Germinal center (tissue), 1 donor: ENCODE measurements around the gene GPAT2.
"Not testable (repeated sequence)": the region's sequence is repeated elsewhere in the genome, so short reads cannot be mapped to it uniquely, and the experiment has no call there.

Experiments
- DNase-seq: peaks from one replicate; pipeline ENCODE4 v3.0.0; 2012; ENCODE audit warnings: mixed read lengths, low spot score

GPAT2 gene

DNA sequence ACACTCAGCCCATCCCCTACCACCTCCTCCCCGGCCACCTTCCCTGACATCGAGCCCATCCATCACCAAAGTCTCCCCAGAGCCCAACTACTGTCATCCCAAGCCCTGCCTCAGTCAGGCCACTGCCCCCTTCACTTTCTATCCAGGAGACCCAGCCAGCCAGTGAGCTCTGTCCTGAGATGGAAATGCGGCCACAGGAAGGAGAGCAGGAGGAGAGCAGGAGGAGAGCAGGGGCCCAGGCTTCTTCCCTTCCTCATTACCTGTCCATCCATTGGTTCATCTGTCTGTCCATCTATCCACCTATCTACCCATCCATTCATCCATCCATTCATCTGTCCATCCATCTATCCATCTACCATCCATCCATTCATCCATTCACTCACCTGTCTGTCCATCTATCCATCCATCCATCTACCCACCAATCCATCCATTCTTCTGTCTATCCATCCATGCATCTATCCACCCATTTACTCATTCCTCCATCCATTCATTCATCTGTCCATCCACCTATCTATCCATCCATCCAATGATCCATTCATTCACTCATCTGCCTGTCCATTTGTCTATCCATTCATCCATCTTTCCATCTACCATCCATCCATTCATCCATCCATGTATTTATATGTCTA lies 29.4 kb upstream of the GPAT2 start:
- not testable (repeated sequence) for DNase-seq

DNA sequence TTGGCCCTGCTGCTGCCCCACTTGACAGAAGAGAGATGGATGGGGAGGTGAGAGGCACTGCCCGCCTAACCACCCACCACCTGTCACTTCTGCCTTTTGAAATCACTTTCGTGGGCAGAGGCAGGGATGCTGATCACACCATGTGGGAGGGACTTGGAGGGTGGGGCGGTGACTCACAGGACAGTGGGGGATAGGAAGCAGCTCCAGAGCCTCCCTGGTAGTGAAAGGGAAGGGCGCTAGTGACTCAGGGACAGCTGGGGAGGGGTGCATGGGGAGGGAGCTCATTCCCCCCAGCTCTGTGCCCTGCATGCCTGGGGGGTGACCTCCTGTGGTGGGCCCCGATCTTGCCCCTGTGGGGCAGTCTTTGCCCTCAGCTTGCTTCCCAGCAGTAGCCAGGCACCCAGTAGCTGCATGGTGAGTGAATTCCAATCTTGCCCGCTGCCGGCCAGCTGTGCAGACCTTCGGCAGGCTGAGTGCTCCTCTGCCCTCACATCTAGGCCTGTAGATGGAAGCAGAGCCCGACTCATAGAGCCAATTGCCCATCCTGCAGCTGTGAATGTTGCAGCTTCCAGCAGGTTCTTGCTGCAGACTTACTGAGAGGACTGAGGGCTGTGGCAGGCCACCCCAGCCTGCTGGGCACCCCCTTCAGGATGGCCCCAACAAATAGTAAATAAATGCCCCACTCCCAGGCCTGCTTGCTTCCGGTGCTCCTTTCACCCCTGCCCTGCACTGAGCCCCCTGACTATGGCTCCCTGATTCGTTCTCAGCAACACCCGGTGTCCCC lies 28.6 kb upstream of the GPAT2 start:
- not testable (repeated sequence) for DNase-seq

DNA sequence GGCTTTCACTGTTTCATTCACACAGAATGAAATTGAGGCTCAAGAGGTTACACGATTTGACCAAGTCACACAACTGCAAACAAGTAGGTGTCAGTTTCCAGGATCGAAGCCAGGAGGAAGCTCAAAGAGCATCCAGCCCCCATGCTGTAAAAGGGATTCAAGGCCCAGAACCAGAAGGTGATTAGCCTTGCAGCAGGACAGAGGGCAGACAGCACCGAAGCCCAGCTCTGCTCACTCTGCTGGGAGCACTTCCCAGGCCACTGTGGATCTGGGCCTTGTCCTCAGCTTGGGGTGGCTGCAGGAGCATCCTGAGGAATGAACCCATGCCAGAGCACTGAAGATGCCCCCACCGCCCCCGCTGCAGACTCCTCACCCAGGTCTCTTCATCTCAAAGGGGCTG lies 27.8 kb upstream of the GPAT2 start:
- DNase-seq, result not testable (repeated sequence)

DNA sequence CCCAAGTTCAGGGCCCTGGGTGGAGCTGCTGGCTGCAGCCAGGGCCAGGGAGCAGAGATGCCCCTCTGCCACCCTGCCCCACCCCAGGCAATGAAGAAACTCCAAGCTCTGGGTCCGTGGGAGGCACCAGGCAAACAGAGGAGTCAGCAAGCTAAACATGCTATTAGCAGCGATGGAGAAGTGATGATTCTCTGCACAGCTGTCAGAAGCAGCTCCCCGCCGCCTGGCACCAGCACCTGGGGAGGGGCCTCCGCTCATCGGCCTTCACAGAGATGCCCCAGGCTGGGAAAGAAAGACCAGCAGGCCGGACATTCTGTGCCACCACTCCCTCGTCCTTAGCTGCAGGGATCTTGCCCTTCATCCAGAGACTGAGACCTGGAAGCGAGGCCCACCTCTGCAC lies 27.2 kb upstream of the GPAT2 start:
- not testable (repeated sequence) for DNase-seq

DNA sequence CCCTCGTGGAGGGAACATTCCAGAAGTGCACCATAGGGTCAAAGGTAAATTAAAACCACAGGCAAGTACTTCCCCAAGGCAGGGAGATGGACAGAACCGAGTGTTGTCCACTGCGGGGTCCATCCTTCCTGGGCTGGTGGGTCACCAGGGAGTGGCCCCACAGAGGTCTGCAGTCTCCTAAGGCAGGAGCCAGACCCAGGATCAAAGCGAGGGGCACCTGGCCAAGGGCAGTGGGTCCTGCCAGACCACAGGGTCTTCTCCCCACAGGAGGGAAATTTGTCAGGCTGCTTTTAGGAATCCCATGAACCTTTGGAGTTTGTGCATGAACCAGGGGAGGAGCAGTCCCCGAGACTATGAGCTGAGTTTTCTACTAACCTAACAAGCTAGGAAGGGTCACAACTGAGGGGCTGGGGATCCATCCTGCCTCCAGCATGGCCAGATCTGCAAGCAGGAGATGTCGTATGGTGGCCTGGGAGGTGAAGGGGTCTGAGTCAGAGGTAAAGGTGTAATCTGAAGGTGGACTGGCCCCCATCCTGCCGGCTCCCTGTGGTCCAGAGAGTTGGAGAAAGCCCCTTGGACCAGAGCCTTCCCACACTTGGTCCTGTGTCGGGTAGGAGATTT lies 26.6 kb upstream of the GPAT2 start:
- DNase-seq, result not testable (repeated sequence)

DNA sequence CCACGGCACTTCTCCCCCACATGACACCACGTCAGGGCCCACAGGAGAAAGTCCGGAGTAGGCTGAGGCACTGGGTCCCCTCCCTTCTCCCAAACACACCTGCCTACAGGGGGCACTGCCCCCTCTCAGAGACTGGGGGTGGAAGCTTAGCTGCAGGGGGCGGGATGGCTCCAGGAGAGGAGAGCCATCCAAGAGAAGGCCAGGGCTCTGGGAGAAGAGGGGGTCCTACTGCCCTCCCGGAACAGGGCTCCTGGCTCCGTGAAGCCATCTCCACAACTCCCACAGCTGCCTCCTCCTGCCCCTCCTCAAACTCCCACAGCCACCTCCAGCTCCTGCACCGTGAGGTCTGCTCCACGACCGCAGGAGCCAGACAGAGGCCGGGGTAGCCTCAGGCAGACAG lies 25.6 kb upstream of the GPAT2 start:
- not testable (repeated sequence) for DNase-seq

DNA sequence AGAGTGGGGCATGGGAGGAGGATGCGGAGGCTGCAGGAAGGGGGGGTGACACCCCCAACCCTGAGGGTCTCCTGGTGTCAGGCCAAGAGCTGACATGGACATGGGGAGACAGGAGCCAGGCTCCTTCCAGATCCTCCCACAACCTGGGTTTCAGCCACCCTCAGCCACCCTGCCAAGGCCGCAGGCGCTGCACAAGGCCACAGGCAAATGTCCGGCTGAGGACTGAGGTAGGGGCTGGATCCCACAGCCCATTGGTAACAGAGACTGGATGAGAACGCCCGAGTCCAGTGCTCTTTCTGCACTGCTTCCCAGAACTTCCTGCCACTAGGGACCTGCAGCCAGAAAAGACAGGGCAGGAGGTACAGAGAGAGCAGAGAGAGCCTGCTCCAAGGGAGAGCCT lies 24.7 kb upstream of the GPAT2 start:
- DNase-seq, result not testable (repeated sequence)

DNA sequence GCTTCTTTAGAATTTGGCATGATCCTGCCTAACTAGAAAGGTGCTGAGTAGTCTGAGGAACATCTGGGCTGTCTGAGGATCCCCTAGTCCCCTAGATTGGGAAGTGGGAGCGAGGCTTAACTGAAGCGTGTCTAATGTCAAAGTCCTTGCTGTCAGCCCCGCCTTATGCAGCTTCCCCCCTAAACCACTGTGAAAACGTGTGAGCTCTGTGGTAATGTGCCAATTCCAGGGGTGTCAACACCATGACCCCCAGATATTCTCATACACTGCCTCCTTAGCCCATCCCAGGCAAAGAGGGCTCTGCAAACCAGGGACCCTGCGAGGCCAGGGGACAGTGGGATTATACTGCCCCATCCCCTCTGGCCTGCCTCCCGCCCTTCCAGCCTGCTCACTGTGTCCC lies 21.1 kb upstream of the GPAT2 start:
- not testable (repeated sequence) for DNase-seq

DNA sequence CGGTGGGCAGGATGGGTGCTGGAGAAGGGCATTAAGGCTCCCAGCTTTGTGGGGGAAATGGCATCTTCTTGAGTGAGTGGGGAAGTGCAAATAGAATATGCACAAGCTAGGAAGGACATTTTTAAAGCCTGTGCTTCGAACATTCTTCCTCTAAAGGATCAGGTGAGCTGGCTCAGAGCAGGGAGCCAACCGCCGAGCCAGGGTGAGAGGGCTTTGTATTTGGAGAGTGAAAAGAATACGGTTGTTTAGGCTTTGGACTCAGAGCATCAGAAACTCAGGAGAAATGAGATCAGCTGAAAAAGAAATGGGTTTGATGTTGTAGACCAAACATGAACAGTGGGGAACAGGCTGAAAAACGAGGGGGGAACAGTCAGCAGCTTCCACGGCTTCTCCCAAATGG lies 19.8 kb upstream of the GPAT2 start:
- not testable (repeated sequence) for DNase-seq

DNA sequence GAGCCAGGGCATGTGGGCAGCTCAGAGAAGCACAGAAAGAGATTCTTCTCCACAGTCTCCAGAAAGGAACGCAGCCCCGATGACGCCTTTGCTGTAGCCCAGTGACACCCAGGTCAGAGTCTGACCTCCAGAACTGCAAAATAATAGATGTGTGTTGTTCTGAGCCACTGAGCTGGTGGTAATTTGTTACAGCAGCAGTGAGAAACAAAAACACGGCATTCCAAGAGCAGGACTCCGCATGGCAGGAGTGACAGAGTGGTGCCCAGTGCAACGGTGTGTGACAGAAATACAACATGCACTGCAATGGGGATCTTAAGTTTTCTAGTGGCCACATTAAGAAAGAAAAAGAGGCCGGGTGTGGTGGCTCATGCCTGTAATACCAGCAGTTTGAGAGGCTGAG lies 18.7 kb upstream of the GPAT2 start:
- not testable (repeated sequence) for DNase-seq

DNA sequence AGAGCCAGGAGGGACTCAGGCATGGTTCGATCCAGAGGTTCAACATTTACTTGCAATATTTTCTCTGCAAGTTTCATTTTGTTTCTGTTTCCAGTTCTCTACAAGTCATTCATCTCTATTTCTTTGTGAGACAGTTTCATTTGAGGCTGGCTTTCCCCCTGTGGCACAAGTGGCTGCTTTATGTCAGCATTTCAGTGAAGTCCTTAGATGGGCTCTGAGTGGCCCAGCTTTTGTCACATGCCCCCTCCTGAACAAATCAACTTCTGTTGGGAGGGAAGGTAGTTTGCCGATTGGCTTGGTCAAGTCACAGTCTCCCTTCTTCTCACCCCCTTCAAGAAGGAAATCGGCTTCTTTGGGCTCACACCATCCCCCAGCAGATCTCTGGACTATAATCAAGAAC lies 17.9 kb upstream of the GPAT2 start:
- not testable (repeated sequence) for DNase-seq

DNA sequence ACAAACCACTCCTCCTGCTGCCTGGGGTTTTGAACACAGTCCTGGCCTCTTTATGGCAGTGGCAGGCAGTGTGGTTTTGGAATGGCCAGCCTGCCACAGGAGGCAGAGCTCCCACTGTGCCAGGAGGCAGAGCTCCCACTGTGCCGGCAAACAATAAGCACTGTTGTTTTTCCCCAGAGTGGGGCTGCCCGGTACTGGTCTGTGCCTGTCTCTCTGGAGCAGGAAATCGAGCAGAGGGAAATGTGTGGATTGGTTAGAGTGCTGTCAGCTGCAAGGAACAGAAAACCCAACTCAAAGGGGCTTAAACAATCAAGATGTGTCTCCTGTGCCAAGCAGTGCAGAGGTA lies 15.2 kb upstream of the GPAT2 start:
- not testable (repeated sequence) for DNase-seq

DNA sequence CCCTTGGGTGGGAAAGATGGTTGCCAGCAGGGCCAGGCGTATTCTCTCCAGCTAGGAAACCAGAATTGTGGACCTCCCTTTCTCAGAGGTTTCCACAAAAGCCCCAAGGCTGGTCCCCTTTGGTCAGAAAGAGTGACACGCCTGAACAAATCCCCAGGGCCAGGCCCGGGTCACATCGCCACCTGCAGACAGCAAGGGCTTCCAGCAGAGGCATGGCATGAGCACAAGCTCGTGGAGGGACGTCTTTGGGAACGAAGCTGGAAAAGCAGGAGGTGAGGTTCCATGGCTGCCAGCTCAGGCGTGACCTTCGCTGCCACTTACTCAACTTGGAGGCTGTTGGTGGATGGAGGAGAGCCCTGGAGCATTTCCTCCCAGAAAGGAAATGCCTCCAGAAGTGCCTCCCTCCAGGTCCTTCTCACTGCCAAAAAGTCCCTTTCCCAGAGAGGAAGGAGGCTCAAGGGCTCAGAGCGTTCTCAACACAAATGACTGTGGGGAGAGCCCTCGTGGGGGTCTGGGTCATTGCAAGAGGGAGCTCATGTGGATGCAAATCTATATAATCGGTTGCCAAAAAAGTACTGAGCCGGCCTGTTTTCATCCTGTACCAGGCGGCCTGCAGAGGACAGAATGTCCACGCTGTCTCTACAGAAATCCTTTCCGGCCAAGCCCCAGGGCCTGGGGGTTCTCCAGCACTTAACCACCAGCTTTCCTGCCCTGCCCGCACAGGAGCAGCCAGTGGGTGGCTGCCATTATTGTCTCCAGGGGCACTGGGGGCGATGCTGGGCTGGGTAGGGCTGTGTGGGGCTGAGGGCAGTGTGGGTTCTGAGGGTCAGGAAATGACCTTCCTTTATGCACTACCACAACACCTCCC lies 14.6 kb upstream of the GPAT2 start:
- not testable (repeated sequence) for DNase-seq

DNA sequence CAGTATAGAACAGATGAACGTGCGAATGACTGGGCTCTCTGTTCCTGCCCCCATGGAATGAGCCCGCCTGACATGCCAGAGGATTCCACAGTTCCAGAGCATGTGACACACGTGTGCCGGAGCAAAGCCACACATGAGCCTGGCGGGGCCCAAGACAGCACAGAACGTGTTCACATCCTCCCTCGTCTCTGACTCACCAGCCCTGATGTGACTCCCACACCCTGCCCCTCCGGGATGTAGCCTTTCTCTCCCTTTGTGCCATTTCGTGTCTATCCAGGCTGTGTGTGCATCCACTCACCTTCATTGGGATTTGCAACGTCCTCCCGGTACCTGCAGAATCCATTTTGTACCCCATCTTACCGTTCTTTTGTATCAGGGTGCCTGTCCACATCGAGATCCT lies 838 bp upstream of the GPAT2 start:
- DNase-seq, result not testable (repeated sequence)

DNA sequence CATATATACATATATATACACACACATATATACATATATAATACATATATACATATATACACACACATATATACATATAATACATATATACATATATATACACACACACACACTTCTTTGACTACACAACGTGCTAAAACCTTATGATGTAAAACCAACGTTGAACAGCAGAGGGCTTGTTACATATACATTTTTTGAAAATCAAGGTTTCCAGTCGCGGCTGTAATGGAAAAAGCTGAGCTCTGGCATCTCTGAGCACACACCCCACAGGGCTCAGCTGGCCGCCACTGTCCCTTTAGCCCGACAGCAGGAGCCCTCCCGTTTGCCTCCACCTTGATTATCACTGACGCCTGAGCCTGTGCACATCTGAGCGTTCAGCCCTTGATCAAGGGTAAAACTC lies 719 bp downstream of the GPAT2 start:
- DNase-seq, result not testable (repeated sequence)

DNA sequence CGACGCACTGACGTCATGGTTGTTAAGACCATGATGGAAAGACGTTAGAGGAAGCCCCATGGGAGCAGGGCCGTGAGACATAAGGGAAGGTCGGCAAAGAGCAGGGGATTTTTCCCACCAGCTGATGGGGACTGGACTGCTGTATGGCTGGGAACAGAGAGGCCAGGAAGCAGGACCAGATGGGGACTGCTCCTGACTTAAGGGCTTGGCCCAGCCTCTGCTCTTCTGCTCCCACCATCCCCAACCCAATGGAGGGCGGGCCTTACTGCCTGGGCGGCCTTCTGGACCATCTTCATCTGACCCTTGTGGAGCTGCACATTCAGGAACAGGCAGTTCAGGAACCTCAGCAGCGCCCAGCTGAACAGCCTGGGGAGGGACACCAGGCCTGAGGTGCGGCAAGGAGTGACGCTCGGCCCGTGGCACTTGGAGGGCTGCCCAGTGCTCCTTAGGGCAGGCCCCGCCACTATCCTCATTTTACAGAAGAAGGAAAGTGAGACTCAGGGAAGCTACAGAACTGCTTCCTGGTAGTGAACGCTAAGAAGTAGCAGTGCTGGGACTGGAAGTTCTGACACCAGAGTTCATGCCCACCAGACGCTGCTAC lies 6.9 kb downstream of the GPAT2 start:
- DNase-seq, result not testable (repeated sequence)

DNA sequence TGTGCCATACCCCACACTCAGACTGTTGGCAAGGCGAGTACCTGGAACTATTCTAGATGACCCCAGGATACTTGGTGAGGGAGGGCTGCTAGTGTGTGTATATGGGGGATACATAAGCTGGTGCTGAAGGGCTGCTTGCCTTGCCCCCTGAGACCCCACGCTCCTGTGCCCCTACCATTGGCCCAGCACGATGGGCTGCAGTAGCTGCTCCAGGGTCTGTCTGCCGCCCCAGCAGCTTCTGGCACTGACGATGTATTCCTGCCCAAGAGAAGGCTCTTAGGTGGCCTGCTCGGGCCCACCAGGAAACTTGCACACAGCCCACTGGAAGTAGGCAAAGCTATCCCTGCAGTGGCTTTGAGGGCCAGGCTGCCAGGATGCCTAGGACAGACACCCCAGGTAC lies 9.0 kb downstream of the GPAT2 start:
- not testable (repeated sequence) for DNase-seq

DNA sequence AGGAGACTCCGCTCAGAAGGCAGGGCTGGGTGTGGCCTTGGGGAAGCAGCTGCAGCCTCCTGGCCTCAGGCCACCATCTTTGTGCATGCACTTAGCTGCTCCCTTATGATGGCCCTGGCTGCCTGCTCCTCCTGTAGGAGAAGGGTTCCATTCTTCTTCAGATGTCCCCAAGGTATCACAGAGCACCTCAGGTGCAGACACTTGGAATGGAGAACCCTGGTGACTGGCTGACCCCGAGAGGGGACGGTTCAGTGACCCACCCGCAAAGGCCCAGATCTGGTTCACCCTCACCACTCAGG lies 9.6 kb downstream of the GPAT2 start:
- DNase-seq, result no peak

DNA sequence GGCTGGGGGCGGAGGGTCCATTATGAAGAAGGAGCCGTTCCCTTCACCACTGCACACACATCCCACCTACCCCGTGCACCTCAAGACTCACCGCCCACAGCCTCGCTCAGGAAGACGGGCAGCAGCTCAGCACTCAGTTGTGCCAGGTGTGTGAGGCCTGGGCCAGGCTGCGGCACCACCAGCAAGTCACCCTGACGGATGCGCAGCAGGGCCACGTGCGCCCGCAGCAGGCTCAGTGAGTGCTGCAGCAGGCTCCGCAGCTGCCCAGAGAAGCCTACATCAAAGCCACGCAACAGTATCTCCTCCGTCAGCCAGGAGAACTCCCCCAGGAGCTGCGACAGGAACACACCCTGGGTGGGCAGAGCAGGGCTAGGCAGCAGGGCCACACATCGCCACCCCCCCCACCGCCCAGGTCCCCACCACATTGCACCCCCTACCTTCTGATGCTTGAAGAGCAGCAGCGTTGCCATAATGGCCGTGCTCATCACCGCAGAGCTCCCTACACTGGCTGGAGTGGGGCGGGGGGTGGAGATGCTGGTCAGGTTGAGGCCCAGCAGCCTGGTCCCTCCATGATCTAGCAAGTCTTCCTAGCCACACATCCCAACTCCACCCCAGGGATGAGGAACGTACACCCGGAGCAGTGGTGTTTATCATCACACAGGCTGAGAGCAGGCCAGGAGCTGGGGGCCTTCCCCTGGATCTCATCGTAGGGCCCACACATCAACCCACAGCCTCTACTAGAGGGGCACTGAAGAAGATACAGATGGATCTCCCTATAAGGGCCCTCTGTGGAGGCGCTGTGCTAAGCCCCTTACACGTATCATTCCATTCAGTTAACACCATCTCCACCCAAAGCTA lies 10.2 kb downstream of the GPAT2 start:
- DNase-seq, result no peak

DNA sequence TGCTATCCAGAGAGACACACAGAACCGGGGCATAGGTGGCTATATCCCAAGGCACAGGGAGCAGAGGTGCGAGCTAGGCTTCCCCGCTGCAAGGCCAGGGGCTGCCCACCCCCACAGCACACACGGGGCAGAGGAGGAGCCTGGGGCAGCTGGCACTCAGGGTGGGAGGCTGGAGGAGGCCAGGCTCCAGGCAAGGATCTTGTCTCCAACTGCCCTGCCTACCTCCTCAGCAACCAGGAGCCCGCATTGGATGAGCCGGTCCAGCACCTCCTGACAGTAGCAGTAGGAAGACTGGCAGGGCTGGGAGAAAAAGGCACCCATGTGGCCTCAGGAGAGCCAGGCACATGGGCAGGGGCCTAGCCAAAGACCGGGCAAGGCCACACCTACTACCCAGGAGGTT lies 11.0 kb downstream of the GPAT2 start:
- DNase-seq, result not testable (repeated sequence)
